CD14-positive monocyte (primary cell): ENCODE data around the gene ATXN7L1. TPM values are rescaled to one million over a fixed set of nuclear protein-coding genes. Genes with fewer than 3 reads are reported as not detected.

ENCODE experiments used
- DNase-seq, 3 donors: peaks; one replicate each; pipeline ENCODE4 v3.0.0-alpha.2; 2011 to 2022
- H2AFZ ChIP-seq: 2 replicates; pipeline ENCODE4 v1.6.0; 2012; ENCODE audit warnings: mild to moderate bottlenecking, low read depth, low read length, inconsistent platforms; ENCODE audit not compliant: insufficient read depth, poor library complexity, severe bottlenecking
- H3K27ac ChIP-seq, 2 donors: 1 replicate in 1 of 2; 2 replicates in 1 of 2; pipeline ENCODE4 v1.5.1; 2012 to 2013; ENCODE audit warnings: low read length in 2 of 2, control low read depth in 1 of 2, inconsistent platforms in 1 of 2, low read depth in 1 of 2, mild to moderate bottlenecking in 1 of 2
- H3K27me3 ChIP-seq, 2 donors: one replicate each; pipeline versions ENCODE4 v1.6.0 to v1.6.1; 2011 to 2013; ENCODE audit warnings: low read length in 2 of 2; ENCODE audit not compliant: control insufficient read depth in 2 of 2, insufficient read depth in 2 of 2
- H3K36me3 ChIP-seq, 2 donors: replicated peaks in 1 of 2; 1 replicate in 1 of 2; 2 replicates in 1 of 2; pipeline versions ENCODE4 v1.5.1 to v1.6.1; 2012 to 2013; ENCODE audit warnings: low read length in 2 of 2, control low read depth in 1 of 2, inconsistent platforms in 1 of 2, mild to moderate bottlenecking in 1 of 2; ENCODE audit not compliant: insufficient read depth in 2 of 2, control insufficient read depth in 1 of 2
- H3K4me1 ChIP-seq, 2 donors: 1 replicate in 1 of 2; 2 replicates in 1 of 2; pipeline versions ENCODE4 v1.5.1 to v1.6.1; 2012 to 2013; ENCODE audit warnings: low read length in 2 of 2, control low read depth in 1 of 2, inconsistent platforms in 1 of 2, mild to moderate bottlenecking in 1 of 2, moderate library complexity in 1 of 2; ENCODE audit not compliant: insufficient read depth in 2 of 2, control insufficient read depth in 1 of 2
- H3K4me2 ChIP-seq: replicated peaks from 2 replicates; pipeline ENCODE3; 2012; ENCODE audit warnings: low read length, moderate library complexity, mild to moderate bottlenecking; ENCODE audit not compliant: poor library complexity, severe bottlenecking; ENCODE audit errors: extremely low read depth
- H3K4me3 ChIP-seq, 3 experiments: fragments of 200-600 bp in 1 of 3; sonication (generic) in 1 of 3; replicated peaks in 1 of 3; 1 replicate in 2 of 3; 2 replicates in 1 of 3; pipeline ENCODE4 v1.5.1; 2011 to 2013; ENCODE audit warnings: low read length in 3 of 3, mild to moderate bottlenecking in 3 of 3, control low read depth in 2 of 3, low read depth in 2 of 3, inconsistent platforms in 1 of 3, moderate library complexity in 1 of 3
- H3K79me2 ChIP-seq: 2 replicates; pipeline ENCODE4 v1.6.0; 2012; ENCODE audit warnings: mild to moderate bottlenecking, control low read depth, inconsistent platforms, low read length, moderate library complexity; ENCODE audit not compliant: insufficient read depth
- H3K9ac ChIP-seq: 2 replicates; pipeline ENCODE4 v1.6.0; 2017; ENCODE audit warnings: low read length, mild to moderate bottlenecking; ENCODE audit not compliant: insufficient read depth, poor library complexity, severe bottlenecking
- H3K9me3 ChIP-seq, 2 donors: replicated peaks in 1 of 2; 1 replicate in 1 of 2; 2 replicates in 1 of 2; pipeline versions ENCODE4 v1.5.1 to v1.6.1; 2012 to 2013; ENCODE audit warnings: low read length in 2 of 2, control low read depth in 1 of 2; ENCODE audit not compliant: control insufficient read depth in 1 of 2, insufficient read depth in 1 of 2
- H4K20me1 ChIP-seq: 2 replicates; pipeline ENCODE4 v1.6.0; 2012; ENCODE audit warnings: mild to moderate bottlenecking, low read length, control low read depth, moderate library complexity; ENCODE audit not compliant: insufficient read depth
- H3K27ac Mint-ChIP-seq, 7 donors: one replicate each; pipeline ENCODE4 v1.8.0; 2020; ENCODE audit warnings: mild to moderate bottlenecking in 7 of 7, mixed read lengths in 7 of 7, moderate library complexity in 6 of 7, inconsistent platforms in 2 of 7
- H3K27me3 Mint-ChIP-seq, 3 donors: one replicate each; pipeline ENCODE4 v1.8.0; 2021 to 2022; ENCODE audit warnings: low read depth in 3 of 3, mild to moderate bottlenecking in 3 of 3, mixed read lengths in 3 of 3, moderate library complexity in 3 of 3, inconsistent platforms in 1 of 3
- H3K36me3 Mint-ChIP-seq, 2 donors: one replicate each; pipeline ENCODE4 v1.8.0; 2020; ENCODE audit warnings: mixed read lengths in 2 of 2, inconsistent platforms in 1 of 2, mild to moderate bottlenecking in 1 of 2
- H3K4me1 Mint-ChIP-seq: one replicate; pipeline ENCODE4 v1.8.0; 2020; ENCODE audit warnings: mild to moderate bottlenecking, mixed read lengths
- H3K4me3 Mint-ChIP-seq, 2 donors: one replicate each; pipeline ENCODE4 v1.8.0; 2020; ENCODE audit warnings: mild to moderate bottlenecking in 2 of 2, mixed read lengths in 2 of 2, moderate library complexity in 1 of 2
- H3K9me3 Mint-ChIP-seq, 7 donors: one replicate each; pipeline ENCODE4 v1.8.0; 2020 to 2022; ENCODE audit warnings: mixed read lengths in 7 of 7, mild to moderate bottlenecking in 6 of 7, moderate library complexity in 6 of 7, inconsistent platforms in 2 of 7
- WGBS: methylation state at CpG from one replicate; pipeline ENCODE4 v1.1.5; 2013; ENCODE audit warnings: missing lambda C conversion rate; ENCODE audit not compliant: insufficient coverage; 5-methylcytosine and 5-hydroxymethylcytosine counted together
- intact Hi-C, 2 donors: fragments of 100-400 bp; cut with micrococcal nuclease; formaldehyde crosslinking; loops; one replicate each; pipeline versions ENCODE4 v1.15.0 to v1.15.1; 2023
- polyA plus RNA-seq, 3 donors: library from polyadenylated mRNA; depleted of rRNA in 1 of 3; unstranded in 2 of 3; stranded (reverse) in 1 of 3; fragments of 300-500 nt in 2 of 3; fragments of >200 nt in 1 of 3; fragmentation: Illumina TruSeq in 2 of 3; gene quantifications; 1 replicate in 2 of 3; 2 replicates in 1 of 3; pipeline ENCODE4 v1.2.3, GENCODE V29; 2012 to 2021
- TF ChIP-seq, protein P1 (sequence below): fragments of 200-600 bp; IDR thresholded peaks from one replicate; pipeline ENCODE4 v1.8.0; 2022; ENCODE audit warnings: antibody characterized with exemption, mild to moderate bottlenecking

The ATXN7L1 gene
- polyA plus RNA-seq, 3 donors, result 4.5 to 12.2 (median 11.2) TPM

DNA sequence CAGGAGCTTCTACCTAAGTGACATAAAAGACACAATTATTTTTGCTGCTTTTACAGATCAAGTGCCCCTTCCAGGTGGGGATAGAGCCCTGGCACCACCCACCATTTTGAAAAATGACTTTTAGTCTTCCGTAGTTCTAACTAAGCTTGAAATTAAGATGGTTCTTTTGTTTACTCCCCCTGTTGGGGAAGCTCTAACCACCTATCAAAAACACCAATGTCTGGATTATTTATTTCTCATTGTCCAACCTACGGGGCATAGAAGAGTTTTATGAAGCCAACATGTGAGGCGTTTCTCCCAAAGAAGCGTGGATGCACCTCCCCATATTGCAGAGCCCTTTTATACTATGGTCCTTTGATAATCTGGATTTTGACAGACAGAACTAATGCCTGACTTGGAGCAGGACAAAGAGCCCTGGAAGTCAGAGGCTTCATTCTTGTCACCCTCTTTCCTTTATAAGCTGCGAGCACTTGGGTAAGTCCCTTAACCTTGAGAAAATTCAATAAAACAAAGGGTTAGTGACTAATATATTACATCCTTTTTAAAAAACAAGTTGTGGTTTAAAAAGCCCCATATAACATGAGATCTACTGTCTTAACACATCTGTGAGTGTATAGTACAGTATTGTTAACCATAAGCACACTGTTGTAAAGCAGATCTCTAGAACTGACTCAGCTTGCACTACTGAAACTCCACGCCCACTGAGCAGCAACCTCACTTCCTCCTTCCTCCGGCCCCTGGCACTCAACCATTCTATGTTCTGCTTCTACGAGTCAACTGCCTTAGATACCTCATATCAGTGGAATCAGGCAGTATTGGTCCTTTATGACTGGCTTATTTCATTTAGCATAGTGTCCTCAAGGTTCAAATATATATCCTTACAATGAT is 67.5 kb downstream of the ATXN7L1 start:
- Histone ChIP-seq H3K27ac (peak overlapping the region; percentile 19 to 75), H3K9ac (no peak overlapping the region), H3K4me3 (no peak overlapping the region), H3K36me3 (no peaks in the 10 kb centered on the region), H3K27me3 (no peaks in the 10 kb centered on the region), H4K20me1 (no peaks in the 10 kb centered on the region), H3K79me2 (no peaks in the 10 kb centered on the region), H2AFZ (no peak overlapping the region), H3K9me3 (no peaks in the 10 kb centered on the region), H3K4me1 (peaks cover 30 to 38% of the 10 kb centered on the region in 2 donors), H3K4me2 (peak overlapping the region; percentile 17)
- peak; percentile 87 to 95 (median 89) for DNase-seq
- Mint-ChIP-seq H3K9me3 (no peaks in the 10 kb centered on the region), H3K36me3 (peaks cover 10 to 16% of the 10 kb centered on the region in 2 donors), H3K4me3 (no peak overlapping the region), H3K27me3 (peaks cover 0 to 3% (median 0%) of the 10 kb centered on the region in 3 donors), H3K4me1 (peaks cover 53% of the 10 kb centered on the region), H3K27ac (peak overlapping the region; percentile 55 to 92 (median 85))
- TF ChIP-seq, protein P1, sequence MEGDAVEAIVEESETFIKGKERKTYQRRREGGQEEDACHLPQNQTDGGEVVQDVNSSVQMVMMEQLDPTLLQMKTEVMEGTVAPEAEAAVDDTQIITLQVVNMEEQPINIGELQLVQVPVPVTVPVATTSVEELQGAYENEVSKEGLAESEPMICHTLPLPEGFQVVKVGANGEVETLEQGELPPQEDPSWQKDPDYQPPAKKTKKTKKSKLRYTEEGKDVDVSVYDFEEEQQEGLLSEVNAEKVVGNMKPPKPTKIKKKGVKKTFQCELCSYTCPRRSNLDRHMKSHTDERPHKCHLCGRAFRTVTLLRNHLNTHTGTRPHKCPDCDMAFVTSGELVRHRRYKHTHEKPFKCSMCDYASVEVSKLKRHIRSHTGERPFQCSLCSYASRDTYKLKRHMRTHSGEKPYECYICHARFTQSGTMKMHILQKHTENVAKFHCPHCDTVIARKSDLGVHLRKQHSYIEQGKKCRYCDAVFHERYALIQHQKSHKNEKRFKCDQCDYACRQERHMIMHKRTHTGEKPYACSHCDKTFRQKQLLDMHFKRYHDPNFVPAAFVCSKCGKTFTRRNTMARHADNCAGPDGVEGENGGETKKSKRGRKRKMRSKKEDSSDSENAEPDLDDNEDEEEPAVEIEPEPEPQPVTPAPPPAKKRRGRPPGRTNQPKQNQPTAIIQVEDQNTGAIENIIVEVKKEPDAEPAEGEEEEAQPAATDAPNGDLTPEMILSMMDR, result no peak
- WGBS, result 0% methylated on average over 3 of the region's 8 CpGs
- intact Hi-C loops, result loop anchor here (5.0 to 10.0 kb wide), 3 partner anchors 66 to 134 kb away; partner anchors contain the start of gene ATXN7L1 (in 2 of the 2)

DNA sequence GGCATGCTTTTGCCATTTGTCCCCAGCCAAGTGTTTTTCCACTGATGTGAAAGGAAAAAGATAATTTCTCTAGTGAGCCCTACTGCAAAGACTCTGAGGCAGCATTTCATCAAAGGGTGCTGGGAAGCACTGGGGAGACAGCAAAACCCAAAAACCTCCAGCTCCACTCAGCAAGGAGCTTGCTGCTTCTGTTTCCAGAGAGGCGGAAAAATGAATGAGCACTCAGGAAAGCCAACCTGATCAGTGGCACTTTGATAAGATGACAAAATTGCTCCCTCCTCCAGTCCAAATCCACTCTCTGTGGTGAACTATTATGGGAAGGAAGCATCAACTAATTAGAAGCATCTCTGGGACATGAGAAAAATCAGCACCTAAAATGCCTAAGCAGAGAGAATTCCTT is 68.2 kb downstream of the ATXN7L1 start:
- Histone ChIP-seq H3K4me2 (no peak overlapping the region), H3K9me3 (no peaks in the 10 kb centered on the region), H3K27ac (peak overlapping the region in 1 of 2 donors; percentile 75), H3K4me3 (no peak overlapping the region), H2AFZ (no peak overlapping the region), H3K36me3 (no peaks in the 10 kb centered on the region), H3K27me3 (no peaks in the 10 kb centered on the region), H4K20me1 (no peaks in the 10 kb centered on the region), H3K79me2 (no peaks in the 10 kb centered on the region), H3K9ac (no peak overlapping the region), H3K4me1 (peaks cover 27 to 34% of the 10 kb centered on the region in 2 donors)
- Mint-ChIP-seq H3K9me3 (no peaks in the 10 kb centered on the region), H3K36me3 (peaks cover 10 to 16% of the 10 kb centered on the region in 2 donors), H3K4me1 (peaks cover 48% of the 10 kb centered on the region), H3K27me3 (no peaks in the 10 kb centered on the region), H3K27ac (peak overlapping the region; percentile 55 to 92 (median 85)), H3K4me3 (no peak overlapping the region)
- no CpG with 5 or more reads among the region's 1 CpG for WGBS
- TF ChIP-seq, protein P1, result no peak
- intact Hi-C loops, result loop anchor here (5.0 to 10.0 kb wide), 3 partner anchors 67 to 133 kb away; partner anchors contain the start of gene ATXN7L1 (in 2 of the 2)
- DNase-seq, result no peak
